PC-3 (cell line): ENCODE measurements around the gene DCAF8.

ENCODE experiments used
- EZH2 ChIP-seq: fragments of 300-600 bp; sonication (generic); IDR thresholded peaks from one replicate; pipeline ENCODE4 v1.6.1; 2017; ENCODE audit warnings: antibody characterized with exemption, mild to moderate bottlenecking, low read length; ENCODE audit not compliant: unreplicated experiment
- EZH2phosphoT487 ChIP-seq: fragments of 300-600 bp; sonication (generic); IDR thresholded peaks from 2 replicates; pipeline ENCODE4 v1.6.1; 2018; ENCODE audit warnings: mild to moderate bottlenecking, antibody characterized with exemption, low read length, borderline replicate concordance
- TF ChIP-seq, protein P1 (sequence below): fragments of 300-600 bp; sonication (generic); conservative IDR thresholded peaks from 2 replicates; pipeline ENCODE4 v1.5.1; 2017; ENCODE audit warnings: antibody characterized with exemption, low read depth, mild to moderate bottlenecking, low read length

DNA sequence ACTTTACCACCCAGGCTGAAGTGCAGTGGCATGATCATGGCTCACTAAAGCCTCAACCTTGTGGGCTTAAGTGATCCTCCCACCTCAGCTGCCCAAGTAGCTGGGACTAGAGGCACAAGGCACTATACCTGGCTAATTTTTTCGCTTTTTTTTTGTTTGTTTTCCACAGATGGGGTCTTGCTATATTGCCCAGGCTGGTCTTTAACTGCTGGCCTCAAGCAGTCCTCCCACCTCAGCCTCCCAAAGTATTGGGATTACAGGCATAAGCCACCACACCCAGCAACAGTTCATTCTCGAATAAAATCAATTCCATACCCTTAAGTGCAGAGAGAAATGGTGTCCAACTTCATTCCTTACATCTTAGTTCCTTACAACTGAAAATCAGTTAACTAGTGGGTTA lies 24.8 kb downstream of the DCAF8 start:
- TF ChIP-seq EZH2, result no peak
- TF ChIP-seq, protein P1, sequence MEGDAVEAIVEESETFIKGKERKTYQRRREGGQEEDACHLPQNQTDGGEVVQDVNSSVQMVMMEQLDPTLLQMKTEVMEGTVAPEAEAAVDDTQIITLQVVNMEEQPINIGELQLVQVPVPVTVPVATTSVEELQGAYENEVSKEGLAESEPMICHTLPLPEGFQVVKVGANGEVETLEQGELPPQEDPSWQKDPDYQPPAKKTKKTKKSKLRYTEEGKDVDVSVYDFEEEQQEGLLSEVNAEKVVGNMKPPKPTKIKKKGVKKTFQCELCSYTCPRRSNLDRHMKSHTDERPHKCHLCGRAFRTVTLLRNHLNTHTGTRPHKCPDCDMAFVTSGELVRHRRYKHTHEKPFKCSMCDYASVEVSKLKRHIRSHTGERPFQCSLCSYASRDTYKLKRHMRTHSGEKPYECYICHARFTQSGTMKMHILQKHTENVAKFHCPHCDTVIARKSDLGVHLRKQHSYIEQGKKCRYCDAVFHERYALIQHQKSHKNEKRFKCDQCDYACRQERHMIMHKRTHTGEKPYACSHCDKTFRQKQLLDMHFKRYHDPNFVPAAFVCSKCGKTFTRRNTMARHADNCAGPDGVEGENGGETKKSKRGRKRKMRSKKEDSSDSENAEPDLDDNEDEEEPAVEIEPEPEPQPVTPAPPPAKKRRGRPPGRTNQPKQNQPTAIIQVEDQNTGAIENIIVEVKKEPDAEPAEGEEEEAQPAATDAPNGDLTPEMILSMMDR, result no peak
- TF ChIP-seq EZH2phosphoT487, result no peak
